GM18868 (cell line): ENCODE measurements around the gene NF2.

Experiments used
- ATAC-seq: cut with Tn5 transposase; IDR thresholded peaks from one replicate; pipeline ENCODE4 v1.9.1; 2021; ENCODE audit warnings: mild to moderate bottlenecking, moderate library complexity; ENCODE audit not compliant: unreplicated experiment

Gene NF2

DNA sequence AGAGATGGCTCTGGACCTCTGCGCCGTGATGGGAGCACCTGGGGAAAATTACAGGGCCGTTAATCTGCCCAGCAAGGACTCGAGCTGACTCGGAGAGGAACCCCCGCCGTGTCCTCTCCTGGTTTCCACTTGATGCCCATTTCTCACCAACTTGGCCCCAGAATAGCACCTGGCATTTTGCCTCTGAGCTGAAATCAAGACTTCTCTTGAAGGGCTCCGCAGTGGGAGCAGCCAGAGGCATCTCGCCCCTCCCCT, 97.4 kb downstream of the NF2 start:
- no peak for ATAC-seq

DNA sequence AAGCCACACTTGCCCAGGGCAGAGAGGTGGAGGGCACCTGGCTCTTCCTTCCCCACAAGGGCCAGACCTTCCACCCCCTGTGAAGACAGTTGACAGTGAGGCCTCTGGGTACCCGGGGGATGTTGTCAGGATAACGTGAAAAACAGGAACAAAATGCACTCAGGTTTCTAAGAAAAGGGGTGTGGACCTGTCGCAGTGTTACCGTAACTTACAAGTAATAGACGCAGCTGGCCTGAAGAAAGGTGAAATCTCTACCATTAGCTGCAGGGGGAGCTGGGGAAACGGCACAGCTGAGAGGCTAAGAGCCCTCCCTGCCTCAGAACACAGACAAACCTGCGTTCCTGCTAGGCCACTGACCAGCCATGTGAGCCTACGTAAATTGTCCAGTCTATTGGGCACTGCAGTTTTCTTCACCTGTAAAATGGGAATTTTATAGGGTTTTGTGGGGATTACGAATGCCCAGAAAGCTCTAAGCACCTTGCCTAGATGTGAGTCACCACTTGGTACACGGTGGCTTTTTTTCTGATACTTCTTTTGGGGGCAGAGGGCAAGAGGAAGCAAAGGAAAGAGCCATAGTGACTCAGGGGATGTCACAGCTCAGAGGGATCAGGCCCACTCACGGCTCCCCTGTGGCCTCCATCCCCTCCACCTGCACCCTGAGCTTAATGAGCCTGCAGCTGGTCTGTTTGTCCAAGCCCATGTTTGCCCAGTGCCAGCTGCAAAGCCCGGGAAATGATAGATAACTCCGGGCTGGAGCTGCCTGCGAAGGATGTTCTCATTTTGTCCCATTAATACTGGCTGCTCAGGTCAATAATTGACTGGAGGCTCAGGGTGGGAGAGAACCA, 97.9 kb downstream of the NF2 start:
- ATAC-seq: no peak

DNA sequence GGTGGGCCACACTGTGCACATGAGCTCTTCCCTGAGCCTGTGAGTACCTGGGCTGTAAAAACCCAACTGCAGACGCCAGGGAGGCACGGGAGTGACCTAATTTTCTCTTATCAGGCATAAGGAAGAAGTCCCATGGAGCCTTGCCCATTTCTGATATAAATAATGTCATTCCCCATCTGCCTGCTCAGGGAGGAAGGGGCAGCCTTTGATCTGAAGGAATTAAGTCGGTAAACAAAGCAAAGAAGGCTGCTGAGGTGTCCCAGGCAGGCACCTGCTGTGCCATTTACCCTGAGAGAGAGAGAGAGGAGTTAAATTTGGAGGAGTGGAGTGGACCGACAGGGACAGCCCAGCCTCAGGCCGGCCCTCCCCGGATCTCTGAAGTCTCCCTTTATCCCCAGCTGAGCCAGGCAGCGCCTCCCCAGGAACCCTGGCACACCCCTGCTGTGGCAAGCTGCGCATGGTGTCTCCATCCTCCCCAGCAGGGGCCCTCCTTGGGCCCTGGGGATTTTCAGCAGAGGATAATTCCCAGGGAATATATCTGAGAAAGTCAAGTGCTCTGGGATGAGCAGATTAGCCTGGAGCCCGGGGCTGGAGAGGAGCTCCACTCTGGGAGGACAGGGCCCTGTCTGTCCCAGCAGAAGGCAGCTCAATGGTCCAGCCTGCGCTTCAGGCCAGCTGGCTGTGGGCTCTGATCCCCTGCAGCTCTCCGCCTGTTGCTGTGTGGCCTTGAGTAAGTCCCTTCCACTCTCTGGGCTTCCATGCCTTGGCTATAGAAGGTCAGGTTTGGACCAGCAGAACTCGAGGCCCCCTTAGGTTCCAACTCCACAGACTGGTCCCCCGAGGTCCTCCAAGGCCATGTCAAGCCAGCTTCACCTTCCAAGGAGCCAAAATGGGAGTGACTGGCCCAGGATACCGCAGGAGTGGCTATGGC, 98.8 kb downstream of the NF2 start:
- ATAC-seq: no peak

DNA sequence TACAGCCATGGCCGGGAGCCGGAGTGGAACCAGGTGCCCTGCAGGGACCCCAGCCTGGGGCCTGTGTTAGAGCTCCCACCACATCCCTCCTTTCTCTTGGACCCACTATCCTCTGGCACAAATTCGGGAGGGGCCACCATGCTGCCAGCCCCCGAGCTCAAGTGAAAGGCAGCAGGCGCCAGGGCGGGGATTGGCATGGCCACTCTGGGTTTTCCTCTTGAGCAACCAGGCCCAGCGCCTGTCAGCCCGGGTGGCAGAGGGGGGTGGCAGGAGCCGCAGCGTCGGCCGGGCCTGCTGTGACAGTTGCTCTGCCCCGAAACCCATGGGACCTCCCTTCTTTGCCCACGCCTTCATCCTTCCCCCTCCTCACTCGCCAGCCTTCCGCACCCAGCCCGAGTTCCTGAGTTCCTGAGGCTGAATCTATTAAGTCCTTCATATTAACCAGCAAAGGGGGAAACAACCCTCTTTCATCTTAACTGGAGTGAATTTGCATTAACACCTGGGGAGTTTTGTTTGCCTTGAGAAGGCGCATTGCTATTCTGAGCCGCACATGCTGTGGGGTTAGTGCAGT, 99.6 kb downstream of the NF2 start:
- ATAC-seq: no peak

DNA sequence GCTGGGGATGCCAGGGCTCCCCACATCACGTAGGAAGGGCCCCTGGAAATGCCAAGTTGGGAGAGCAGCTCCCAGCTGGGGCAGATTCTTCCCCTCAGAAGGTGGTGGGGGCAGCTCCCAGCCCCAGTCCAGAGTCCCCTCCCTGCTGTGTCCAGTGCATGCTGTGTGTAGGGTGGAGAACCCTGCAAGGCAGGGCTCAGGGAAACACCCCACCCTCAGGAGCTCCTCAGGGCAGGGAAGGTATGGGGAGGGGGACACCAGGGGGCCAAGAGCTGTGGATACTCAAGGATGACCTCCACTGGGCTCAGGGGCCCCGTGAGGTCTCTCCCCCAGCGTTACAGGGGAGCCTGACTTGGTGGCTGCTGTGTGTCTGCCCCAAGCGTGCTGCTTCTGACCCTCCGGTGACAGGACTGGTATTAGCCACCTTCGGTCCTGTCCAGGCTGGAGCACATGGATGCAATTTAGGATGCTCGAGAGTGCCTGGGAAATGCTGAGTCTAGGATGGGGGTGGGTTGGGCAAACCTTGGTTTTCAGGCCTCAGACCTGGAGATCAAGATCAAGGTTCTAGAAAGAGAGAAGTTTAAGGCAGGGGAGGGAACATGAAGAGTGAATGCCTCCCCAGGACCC, 100.2 kb downstream of the NF2 start:
- ATAC-seq: no peak

DNA sequence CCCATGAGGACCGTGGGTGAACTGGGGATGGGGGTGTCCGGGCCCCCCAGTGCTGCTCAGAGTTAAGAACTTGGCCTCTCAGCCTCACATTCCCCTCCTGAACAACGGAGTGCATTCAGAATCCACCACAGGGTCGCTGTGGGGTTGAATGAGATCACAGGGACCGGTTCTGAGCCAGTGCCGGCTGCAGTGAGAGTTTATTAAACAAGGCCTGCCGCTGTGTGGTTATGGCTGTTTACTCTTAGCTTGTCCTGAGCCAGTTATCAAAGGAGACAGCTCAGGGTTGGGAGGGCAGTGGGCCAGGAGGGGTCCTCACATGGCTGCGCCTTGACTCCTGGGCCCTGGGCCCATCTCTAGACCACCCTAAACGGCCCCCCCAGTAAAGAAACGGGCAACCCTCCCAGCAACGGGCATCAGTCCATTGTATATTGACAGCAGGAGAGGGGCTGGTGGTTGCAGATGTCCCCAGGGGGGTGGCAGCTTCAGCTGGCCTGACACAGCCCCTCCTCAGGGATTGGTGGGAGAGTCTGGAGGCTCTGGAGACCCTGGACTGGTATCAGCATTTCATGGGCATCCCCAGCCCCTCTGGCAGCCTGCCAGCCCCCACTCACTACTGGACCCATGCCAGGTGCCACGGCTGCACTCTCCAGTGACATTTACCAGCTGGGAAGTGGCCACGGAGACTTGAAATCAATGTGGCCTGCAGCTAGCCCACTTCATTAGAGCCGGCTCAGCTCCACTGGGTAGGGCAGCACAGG, 101.3 kb downstream of the NF2 start:
- ATAC-seq: no peak

DNA sequence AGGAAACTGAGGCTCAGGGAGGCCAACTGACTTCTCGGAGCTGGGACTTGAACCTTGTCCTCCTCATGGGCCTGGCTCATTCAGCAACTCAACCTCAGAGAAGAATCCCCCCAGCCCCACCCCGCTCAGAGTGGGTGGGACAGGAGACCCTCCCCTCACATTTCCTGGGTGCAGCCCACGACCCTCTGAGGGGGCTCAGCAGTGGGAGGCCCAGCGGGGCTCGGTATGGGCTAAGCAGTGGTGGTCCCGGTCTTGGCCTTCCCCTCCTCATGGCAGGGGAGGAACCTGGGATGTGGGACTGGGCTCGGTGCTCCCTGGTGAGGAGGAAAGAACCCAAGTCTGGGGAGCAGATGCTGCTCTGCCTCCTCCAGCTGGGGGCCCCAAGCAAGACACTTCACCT, 102.2 kb downstream of the NF2 start:
- ATAC-seq: no peak

DNA sequence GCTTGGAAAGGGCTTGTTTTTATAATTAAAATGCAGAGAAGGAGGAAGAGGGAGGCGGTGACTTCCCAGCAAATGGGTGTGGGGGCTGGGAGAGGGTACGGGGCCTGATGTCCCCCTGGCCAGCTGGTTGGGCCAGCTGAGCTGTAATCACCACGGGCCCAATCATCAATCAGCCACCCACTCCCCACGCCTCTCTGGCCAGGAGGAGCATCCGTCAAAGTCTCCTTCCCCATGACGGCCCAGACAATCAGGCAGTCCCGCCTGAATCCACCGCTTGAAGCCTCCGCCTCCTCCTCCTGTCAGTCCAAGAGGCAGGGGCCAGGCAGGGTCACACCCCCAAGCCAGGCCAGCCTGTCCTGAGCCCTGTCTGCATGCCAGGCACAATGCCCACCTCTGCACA, 103.1 kb downstream of the NF2 start:
- ATAC-seq: no peak

DNA sequence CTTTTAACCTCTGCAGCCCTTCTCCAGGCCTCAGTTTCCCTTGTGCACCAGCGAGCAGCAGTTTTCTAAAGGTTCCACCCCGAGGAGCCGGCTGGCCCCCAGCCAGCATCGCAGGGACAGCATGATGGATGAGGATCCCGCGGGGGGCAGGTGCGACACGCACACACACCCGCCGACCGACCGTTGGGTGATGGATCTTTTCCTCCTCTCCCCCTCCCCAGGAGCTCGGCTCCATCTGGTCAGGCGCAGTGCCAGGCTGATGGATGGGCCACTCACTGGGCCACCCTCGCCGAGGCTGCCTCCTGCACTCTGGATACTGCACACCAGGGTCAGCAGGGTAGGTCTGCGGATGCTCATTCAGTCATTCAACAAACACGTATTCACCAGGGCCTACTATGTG, 103.6 kb downstream of the NF2 start:
- ATAC-seq: no peak

DNA sequence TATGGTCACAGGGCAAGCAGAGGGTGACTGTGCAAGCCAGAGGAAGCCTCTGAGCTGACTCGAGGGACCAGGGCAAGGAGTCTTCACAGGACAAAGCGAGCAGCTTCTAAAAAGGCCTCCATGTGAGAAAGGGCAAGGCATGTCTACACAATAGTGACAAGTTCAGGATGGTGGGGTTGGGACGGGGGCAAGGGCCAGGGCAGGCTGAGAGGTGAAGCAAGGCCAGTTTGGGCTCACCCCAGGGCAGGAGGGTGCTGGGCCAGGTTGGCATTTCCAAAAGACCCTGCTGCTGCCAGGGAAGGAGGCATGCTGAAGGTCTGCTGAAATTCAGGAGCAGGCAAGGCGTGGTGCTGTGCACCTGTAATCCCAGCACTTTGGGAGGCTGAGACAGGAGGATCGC, 104.0 kb downstream of the NF2 start:
- ATAC-seq: no peak

DNA sequence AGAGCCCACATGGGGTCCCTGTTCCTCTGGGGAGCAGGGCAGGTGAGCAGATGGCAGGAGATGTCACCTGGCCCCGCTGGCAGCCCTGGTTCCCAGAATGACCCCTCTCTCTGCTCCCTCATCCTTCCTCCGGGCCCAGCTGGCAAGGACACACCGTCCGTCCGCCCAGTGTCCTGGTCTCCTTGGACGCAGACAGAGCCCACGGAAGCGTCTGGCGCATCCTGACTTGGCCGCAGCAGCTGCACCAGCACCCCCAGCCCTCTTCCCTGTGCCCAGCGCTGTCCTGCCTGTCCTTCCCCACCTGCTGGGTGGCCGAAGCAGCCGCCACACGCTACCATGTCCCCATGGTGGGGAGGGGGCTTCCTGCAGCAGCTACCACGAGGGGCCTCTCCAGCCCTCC, 106.8 kb downstream of the NF2 start:
- no peak for ATAC-seq

DNA sequence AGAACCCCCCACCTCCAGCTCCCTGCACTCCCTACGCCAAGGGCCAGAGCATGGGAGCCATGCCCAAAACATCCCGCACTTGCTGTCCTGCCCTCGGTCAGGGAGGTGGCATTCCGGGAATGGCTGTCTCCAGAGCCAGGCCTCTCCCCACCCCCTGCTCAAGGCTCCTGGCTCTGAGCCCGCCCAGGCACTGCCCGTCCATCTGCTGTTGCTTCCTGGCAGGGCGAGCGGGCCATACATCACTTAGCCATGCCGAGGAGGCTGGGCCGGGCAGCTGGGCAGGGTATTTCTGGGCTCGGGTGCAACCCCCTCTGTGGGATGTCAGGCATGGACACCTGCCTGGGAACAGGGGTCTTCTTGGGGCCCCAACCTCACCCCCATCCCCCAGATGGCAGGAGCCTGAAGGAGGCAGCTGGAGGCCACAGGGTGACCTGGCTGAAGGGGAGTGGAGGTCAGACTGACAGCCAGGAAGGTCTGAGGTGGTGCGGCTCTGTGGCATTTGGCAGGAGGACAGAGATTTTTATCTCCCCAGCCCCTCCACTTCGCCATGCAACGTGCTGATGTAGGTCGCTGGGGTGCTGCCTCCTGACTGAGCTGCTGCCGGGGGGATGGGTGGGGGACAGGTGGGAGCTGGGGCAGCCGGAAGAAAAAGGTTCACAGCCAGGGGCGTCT, 107.6 kb downstream of the NF2 start:
- no peak for ATAC-seq

DNA sequence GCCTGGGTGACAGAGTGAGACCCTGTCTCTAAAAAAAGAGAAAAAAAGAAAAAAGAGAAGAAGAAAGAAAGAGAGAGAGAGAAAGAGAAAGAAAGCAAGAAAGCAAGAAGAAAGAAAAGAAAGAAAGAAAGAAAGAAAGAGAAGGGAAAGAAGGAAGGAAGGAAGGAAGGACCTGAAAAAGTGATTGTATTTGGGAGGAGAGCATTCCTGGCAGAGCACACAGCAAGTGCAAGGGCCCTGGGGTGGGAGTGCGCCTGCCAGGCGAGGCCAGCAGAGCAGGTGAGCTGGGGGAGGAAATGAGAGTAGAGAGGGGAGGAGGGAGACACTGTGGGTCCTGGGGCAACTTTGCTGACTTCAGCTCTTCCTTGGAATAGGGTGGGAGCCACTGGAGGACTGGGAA, 108.7 kb downstream of the NF2 start:
- no peak for ATAC-seq

DNA sequence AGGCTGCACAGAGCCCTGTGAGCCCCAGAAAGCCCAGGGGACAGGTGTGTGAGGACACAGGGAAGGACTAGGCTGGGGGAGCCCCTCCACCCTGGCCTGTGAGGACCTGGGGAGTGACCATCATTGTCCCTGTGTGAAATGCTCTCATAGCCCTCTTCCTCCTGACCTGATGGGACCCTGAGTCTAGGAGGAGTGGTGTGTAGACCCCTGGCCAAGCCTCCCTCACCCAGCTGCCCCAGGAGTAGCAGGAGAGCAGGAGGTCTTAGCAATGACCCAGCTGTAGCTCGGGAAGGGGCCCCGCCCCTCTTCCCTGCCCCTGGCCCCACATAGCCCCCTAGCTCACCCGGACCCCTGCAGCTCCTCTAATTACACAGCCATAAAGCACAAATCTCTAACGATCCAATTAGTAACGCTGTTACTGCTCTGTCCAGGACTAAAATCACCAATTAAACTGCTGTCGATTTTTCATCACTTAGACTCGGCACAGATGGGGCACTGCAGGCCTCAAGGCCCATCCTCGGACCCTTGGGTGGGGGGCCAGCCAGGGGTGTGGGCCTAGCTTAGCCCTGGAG, 109.8 kb downstream of the NF2 start:
- no peak for ATAC-seq

DNA sequence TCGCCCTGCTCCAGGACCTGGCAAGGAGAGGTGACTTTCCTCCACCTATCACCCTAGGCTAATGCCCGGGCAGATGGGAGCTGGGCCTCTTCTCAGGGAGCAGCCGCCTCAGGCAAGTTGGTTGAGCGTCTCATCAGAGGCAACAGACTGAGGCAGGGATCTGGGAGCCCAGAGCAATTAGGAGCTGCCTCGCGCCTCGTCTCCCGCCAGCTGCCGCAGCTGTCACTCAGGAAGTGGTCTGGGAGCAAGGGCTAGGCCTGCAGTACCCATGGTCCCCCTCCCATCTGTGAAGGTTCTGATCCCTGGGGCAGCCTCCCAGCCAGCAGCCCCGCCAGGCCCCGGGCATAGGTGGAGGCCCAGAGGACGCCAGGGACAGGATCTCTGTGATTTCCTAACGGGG, 111.8 kb downstream of the NF2 start:
- no peak for ATAC-seq

DNA sequence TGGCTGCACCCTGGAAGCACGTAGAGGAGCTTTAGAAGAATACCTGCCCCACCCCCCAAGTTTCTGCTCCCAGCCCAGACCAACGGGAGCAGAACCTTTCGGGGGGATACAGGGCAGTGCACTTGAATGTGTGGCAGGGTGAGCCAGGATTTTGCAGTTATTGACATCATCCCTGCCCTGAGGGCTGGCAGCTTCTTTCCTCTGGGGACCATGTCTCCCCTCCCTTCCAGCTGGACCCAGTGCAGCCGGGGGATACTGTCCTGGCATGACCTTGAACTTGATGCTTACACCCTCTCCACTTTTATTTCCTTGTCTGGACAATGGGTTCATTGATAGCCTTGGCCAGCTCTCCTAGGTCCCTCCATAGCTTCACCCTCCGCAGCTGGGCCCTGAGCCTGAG, 112.3 kb downstream of the NF2 start:
- ATAC-seq: no peak

DNA sequence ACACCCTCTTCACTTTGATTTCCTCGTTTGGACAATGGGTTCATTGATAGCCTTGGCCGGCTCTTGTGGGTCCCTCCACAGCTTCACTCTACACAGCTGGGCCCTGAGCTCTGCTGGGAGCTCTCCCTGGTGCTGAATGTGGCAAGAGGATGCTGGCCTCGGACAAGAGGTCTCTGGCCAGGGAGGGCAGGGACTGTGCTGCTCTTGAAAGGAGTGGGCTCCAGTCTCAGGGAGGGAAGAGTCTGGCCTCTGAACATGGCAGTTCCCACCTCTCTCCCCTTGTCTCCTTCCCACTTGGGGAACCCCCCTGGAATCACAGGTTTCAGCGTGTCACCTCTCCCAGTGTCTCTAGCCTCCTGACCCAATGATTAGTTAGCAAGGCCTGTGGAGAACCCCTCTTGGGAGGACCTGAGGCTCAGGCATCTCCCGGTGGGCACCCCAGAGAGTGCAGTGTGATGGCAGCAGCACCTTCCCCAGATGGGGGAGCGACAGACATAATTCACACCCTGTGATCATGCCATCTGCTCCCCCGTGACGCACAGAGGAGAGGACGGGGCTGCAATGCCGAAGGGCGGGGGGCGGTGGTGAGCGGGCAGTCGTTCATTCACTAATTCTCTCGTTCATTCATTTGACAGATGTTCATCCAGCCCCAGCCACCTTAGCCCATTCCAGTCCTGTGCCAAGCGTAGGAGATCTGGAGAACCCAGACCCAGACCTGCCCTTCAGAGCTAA, 113.5 kb downstream of the NF2 start:
- ATAC-seq: no peak

DNA sequence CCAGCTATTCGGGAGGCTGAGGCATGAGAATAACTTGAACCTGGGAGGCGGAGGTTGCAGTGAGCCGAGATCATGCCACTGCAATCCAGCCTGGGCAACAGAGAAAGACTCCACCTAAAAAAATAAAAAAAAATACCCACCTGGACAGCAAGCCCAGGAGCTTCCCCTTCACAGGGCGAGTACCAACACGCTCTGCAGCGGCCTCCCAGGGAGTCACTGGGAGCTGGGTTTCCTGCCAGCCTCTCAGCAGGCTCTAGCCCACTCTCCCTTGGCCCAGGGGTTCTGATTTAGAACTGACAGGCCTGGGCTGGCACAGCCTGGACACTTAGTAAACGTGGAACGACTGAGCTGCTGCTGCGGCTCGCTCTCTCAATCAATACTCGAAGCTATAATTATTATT, 114.4 kb downstream of the NF2 start:
- ATAC-seq: no peak
